Heart right ventricle (tissue), 16 donors: ENCODE measurements around the gene UFSP1. TPM values are rescaled to one million over a fixed set of nuclear protein-coding genes. Genes with fewer than 3 reads are reported as not detected.
A peak's percentile ranks its signal among the peaks of the same experiment; 100 is the strongest.

Experiments
- ATAC-seq, 8 donors: fragments of 200-7000 bp; cut with Tn5 transposase; one replicate each; pipeline ENCODE4 v1.9.1; 2020; ENCODE audit warnings: mild to moderate bottlenecking in 8 of 8, moderate library complexity in 8 of 8, moderate number of reproducible peaks in 1 of 8
- DNase-seq, 2 donors: peaks; one replicate each; pipeline ENCODE4 v3.0.0-alpha.2; 2020
- H3K27ac ChIP-seq, 10 donors: fragments of 200-600 bp; sonication (generic) in 2 of 10; one replicate each; pipeline versions ENCODE4 v1.5.0 to v1.8.0; 2020 to 2022; ENCODE audit warnings: mild to moderate bottlenecking in 3 of 10
- H3K27me3 ChIP-seq, 7 donors: fragments of 200-600 bp; one replicate each; pipeline ENCODE4 v1.8.0; 2021 to 2022; ENCODE audit warnings: mild to moderate bottlenecking in 2 of 7
- H3K36me3 ChIP-seq, 9 donors: fragments of 200-600 bp; sonication (generic) in 1 of 9; one replicate each; pipeline versions ENCODE4 v1.5.0 to v1.8.0; 2020 to 2022; ENCODE audit warnings: mild to moderate bottlenecking in 2 of 9
- H3K4me1 ChIP-seq, 9 donors: fragments of 200-600 bp; sonication (generic) in 1 of 9; one replicate each; pipeline versions ENCODE4 v1.5.0 to v1.8.0; 2020 to 2022; ENCODE audit warnings: mild to moderate bottlenecking in 4 of 9
- H3K4me3 ChIP-seq, 10 donors: fragments of 200-600 bp; sonication (generic) in 2 of 10; one replicate each; pipeline versions ENCODE4 v1.5.0 to v1.8.0; 2020 to 2022; ENCODE audit warnings: mild to moderate bottlenecking in 7 of 10, moderate library complexity in 2 of 10
- H3K9me3 ChIP-seq, 11 donors: fragments of 200-600 bp in 10 of 11; sonication (generic) in 2 of 11; one replicate each; pipeline versions ENCODE4 v1.5.0 to v1.8.0; 2013 to 2022; ENCODE audit warnings: mild to moderate bottlenecking in 2 of 11, control low read depth in 1 of 11, moderate library complexity in 1 of 11
- CTCF ChIP-seq, 9 donors: fragments of 200-600 bp; sonication (generic) in 2 of 9; IDR thresholded peaks; one replicate each; pipeline versions ENCODE4 v1.5.0 to v1.8.0; 2021 to 2022; ENCODE audit warnings: antibody characterized with exemption in 9 of 9, mild to moderate bottlenecking in 5 of 9, moderate library complexity in 1 of 9
- WGBS, 2 donors: extraction: QIAGEN DNeasy Blood & Tissue Kit; methylation state at CpG; one replicate each; pipeline ENCODE4 v1.1.7; 2013; ENCODE audit warnings: inconsistent platforms in 1 of 2; 5-methylcytosine and 5-hydroxymethylcytosine counted together
- intact Hi-C, 10 donors: fragments of 100-400 bp; cut with DNase I; formaldehyde crosslinking; loops; one replicate each; pipeline versions ENCODE4 v1.11.1 to v1.14.2; 2022
- polyA plus RNA-seq, 2 donors: library from polyadenylated mRNA; stranded (reverse); fragments of 200-250 nt; gene quantifications; one replicate each; pipeline ENCODE4 v1.2.3, GENCODE V29; 2013
- total RNA-seq, 10 donors: library from RNA; stranded (reverse); fragmentation: NEBNext Ultra II Directional in 3 of 10; extraction: Animal tissue kit (Norgen Biotek cat#: 25700) in 3 of 10; gene quantifications; one replicate each; pipeline versions ENCODE4 v1.2.1 to v1.2.4, GENCODE V29; 2021 to 2023
- donor health status: Arrhythmogenic right ventricular cardiomyopathy.
- donor health status: ischemic (EF 13 %, LVEDD 7.1; RV severe dilation, severe dysfunction).
- donor health status: healthy with polysubstance abuse.
- donor health status: DM: no; HTN: yes; CAD: no.
- donor health status: DM: no; HTN: no; CAD: no.
- donor health status: ischemic (EF 25% LVEDD 6.9; RV normal size, moderate dysfunction).
- donor health status: ischemic (EF 25% LVEDD 5.7; RV mildly dilated, moderate dysfunction).
- donor health status: healthy.
- donor health status: DM: yes; HTN: yes; CAD: no.
- donor health status: Ischemic cardiomyopathy.
- donor health status: ischemic (EF 35%, LVEDD 5.7; RV mildly dilated, moderate dysfunction).
- donor health status: nonischemic (EF 11% LVEDD 7.7; RV severe dilation, severe dysfunction).
- donor health status: DM: yes; HTN: yes; CAD: no.
- donor health status: PGD.
- donor health status: ischemic (EF 29% LVEDD 5.4; RV normal size, mild dysfunction).
- donor health status: nonischemic (EF 23%, LVEDD 6.1; RV moderate dilation, normal function).

Gene UFSP1
- total and polyA plus RNA-seq, 12 donors, result 0.99 to 3.4 (median 1.9) TPM

- H3K4me1 ChIP-seq, result peaks cover 16 to 45% (median 31%) of the 10 kb centered on the region in 9 donors
- H3K9me3 ChIP-seq, result no peaks in the 10 kb centered on the region
- no peak for DNase-seq
- H3K36me3 ChIP-seq, result peaks cover 6 to 62% (median 49%) of the 10 kb centered on the region in 9 donors
- H3K4me3 ChIP-seq, result peak overlapping the region in 2 of 10 donors; percentile 30 to 81
- 56 to 60% methylated on average over 21 of the region's 21 CpGs for WGBS, 2 donors
- ATAC-seq, result no peak
- intact Hi-C loops, result loop anchor here in 2 of 10 donors (2.0 kb wide), 1 partner anchor 13 kb away; the partner anchor contains the start of gene SRRT (in 2 of the 2)
- H3K27ac ChIP-seq, result peak overlapping the region in 4 of 10 donors; percentile 19 to 90 (median 40)
- peaks cover 0 to 23% (median 0%) of the 10 kb centered on the region in 7 donors for H3K27me3 ChIP-seq
- TF ChIP-seq CTCF (IDR thresholded peaks at IDR 0.05), result no peak
Measured at GRCh38 chr7:100887516-100888290, 1.8 kb downstream of the UFSP1 start.

GRCh38 chr7:100886936-100887515 is 2.5 kb downstream of the UFSP1 start:
- peak overlapping the region in 3 of 10 donors; percentile 40 to 90 (median 41) for H3K27ac ChIP-seq
- no peaks in the 10 kb centered on the region for H3K9me3 ChIP-seq
- peaks cover 0 to 16% (median 0%) of the 10 kb centered on the region in 7 donors for H3K27me3 ChIP-seq
- DNase-seq (no peak), ATAC-seq (no peak)
- 84% methylated on average over 25 of the region's 25 CpGs for WGBS, 2 donors
- H3K4me3 ChIP-seq, result peak overlapping the region in 1 of 10 donors; percentile 30
- peaks cover 6 to 68% (median 56%) of the 10 kb centered on the region in 9 donors for H3K36me3 ChIP-seq
- H3K4me1 ChIP-seq, result peaks cover 16 to 45% (median 31%) of the 10 kb centered on the region in 9 donors
- intact Hi-C loops, result no loop called here
- no peak for TF ChIP-seq CTCF (IDR thresholded peaks at IDR 0.05)

- DNase-seq (no peak), ATAC-seq (no peak)
- Histone ChIP-seq H3K9me3 (no peaks in the 10 kb centered on the region), H3K4me3 (no peak overlapping the region), H3K27ac (peak overlapping the region in 2 of 10 donors; percentile 41 to 90), H3K4me1 (peaks cover 16 to 43% (median 31%) of the 10 kb centered on the region in 9 donors), H3K27me3 (peaks cover 0 to 9% (median 0%) of the 10 kb centered on the region in 7 donors), H3K36me3 (peaks cover 6 to 75% (median 63%) of the 10 kb centered on the region in 9 donors)
- WGBS, 2 donors, result 88 to 91% methylated on average over 27 of the region's 27 CpGs
- no peak for TF ChIP-seq CTCF (IDR thresholded peaks at IDR 0.05)
- intact Hi-C loops, result no loop called here
Measured at GRCh38 chr7:100886142-100886935, 3.2 kb downstream of the UFSP1 start.
